Activated CD8-positive, alpha-beta memory T cell treated with anti-CD3 and anti-CD28 coated beads for 36 hours (primary cell): ENCODE data around the gene CCL20. TPM values are rescaled to one million over a fixed set of nuclear protein-coding genes. Genes with fewer than 3 reads are reported as not detected.

Experiments
- CTCF ChIA-PET: fragments of 350-600 bp; sonication (Branson Sonifier 250); formaldehyde crosslinking; loops from one replicate; lab custom pipeline; 2021; ENCODE audit warnings: antibody characterized with exemption; lab: Charles Lee
- POLR2A ChIA-PET: fragments of 350-600 bp; sonication (Branson Sonifier 250); formaldehyde crosslinking; loops from one replicate; lab custom pipeline; 2021; ENCODE audit warnings: antibody characterized with exemption; lab: Charles Lee
- total RNA-seq, 2 experiments: library from RNA; stranded (reverse); gene quantifications; one replicate each; pipeline ENCODE4 v1.2.3, GENCODE V29; 2021

CCL20 gene
- total RNA-seq: 1 to 10 TPM; 5.7 to 6.0 TPM

GRCh38 chr2:227813562-227814353 lies at the start of gene CCL20:
Gene CCL20, plus strand, starts transcription at chr2:227813842. Its CDS starts 70 bp downstream, at chr2:227813912.
- POLR2A ChIA-PET: no interaction called here
- CTCF ChIA-PET: no interaction called here

- ChIA-PET POLR2A (no interaction called here), CTCF (interaction anchor here (0.5 to 1.4 kb wide), 10 partner anchors 16 to 528 kb away, joined by 3 to 6 read pairs (median 3); no protein-coding TSS in a partner anchor)
Observed at GRCh38 chr2:227765788-227766372, 47.8 kb upstream of the CCL20 start.

- ChIA-PET POLR2A (no interaction called here), CTCF (interaction anchor here (0.6 to 1.4 kb wide), 9 partner anchors 15 to 529 kb away, joined by 3 to 6 read pairs (median 3); no protein-coding TSS in a partner anchor)
Observed at GRCh38 chr2:227766373-227766883, 47.2 kb upstream of the CCL20 start.

- ChIA-PET CTCF (interaction anchor here (1.1 kb wide), 1 partner anchor 400 kb away, joined by 3 read pairs; no protein-coding TSS in a partner anchor), POLR2A (no interaction called here)
Observed at GRCh38 chr2:227767830-227768229, 45.8 kb upstream of the CCL20 start.

- ChIA-PET CTCF (no interaction called here), POLR2A (no interaction called here)
Observed at GRCh38 chr2:227772197-227772661, 41.4 kb upstream of the CCL20 start.

GRCh38 chr2:227772932-227773331 lies 40.7 kb upstream of the CCL20 start:
- CTCF ChIA-PET: interaction anchor here (0.7 kb wide), 4 partner anchors 44 to 475 kb away, joined by 3 to 4 read pairs (median 4); partner anchors contain the start of gene MFF
- POLR2A ChIA-PET: no interaction called here

- ChIA-PET CTCF (interaction anchor here (0.8 to 1.4 kb wide), 2 partner anchors 31 to 87 kb away, joined by 3 to 4 read pairs; no protein-coding TSS in a partner anchor), POLR2A (no interaction called here)
Observed at GRCh38 chr2:227774011-227774624, 39.5 kb upstream of the CCL20 start.

GRCh38 chr2:227774895-227775842 lies 38.5 kb upstream of the CCL20 start:
- CTCF ChIA-PET: interaction anchor here (1.4 kb wide), 1 partner anchor 86 kb away, joined by 4 read pairs; no protein-coding TSS in a partner anchor

GRCh38 chr2:227780981-227781615 lies 32.5 kb upstream of the CCL20 start:
- POLR2A ChIA-PET: no interaction called here
- CTCF ChIA-PET: interaction anchor here (0.7 kb wide), 1 partner anchor 15 kb away, joined by 3 read pairs; no protein-coding TSS in a partner anchor

More at GRCh38 chr2:227774895-227775842, 38.5 kb upstream of the CCL20 start:
- POLR2A ChIA-PET: no interaction called here

GRCh38 chr2:227781841-227782240 lies 31.8 kb upstream of the CCL20 start:
- POLR2A ChIA-PET: no interaction called here
- CTCF ChIA-PET: interaction anchor here (0.7 kb wide), 1 partner anchor 16 kb away, joined by 3 read pairs; no protein-coding TSS in a partner anchor

- POLR2A ChIA-PET: no interaction called here
- CTCF ChIA-PET: interaction anchor here (0.8 to 1.0 kb wide), 2 partner anchors 9 to 10 kb away, joined by 3 read pairs; no protein-coding TSS in a partner anchor
Observed at GRCh38 chr2:227782804-227783203, 30.8 kb upstream of the CCL20 start.

GRCh38 chr2:227783404-227784138 lies 30.1 kb upstream of the CCL20 start:
- ChIA-PET CTCF (interaction anchor here (0.8 to 1.0 kb wide), 2 partner anchors 8 to 9 kb away, joined by 3 read pairs; no protein-coding TSS in a partner anchor), POLR2A (no interaction called here)

GRCh38 chr2:227785293-227785692 lies 28.3 kb upstream of the CCL20 start:
- ChIA-PET CTCF (no interaction called here), POLR2A (no interaction called here)

GRCh38 chr2:227788561-227789018 lies 25.1 kb upstream of the CCL20 start:
- ChIA-PET POLR2A (no interaction called here), CTCF (no interaction called here)

- ChIA-PET CTCF (no interaction called here), POLR2A (no interaction called here)
Observed at GRCh38 chr2:227789803-227790202, 23.8 kb upstream of the CCL20 start.

GRCh38 chr2:227793148-227793712 lies 20.4 kb upstream of the CCL20 start:
- POLR2A ChIA-PET: no interaction called here
- CTCF ChIA-PET: interaction anchor here (1.1 kb wide), 1 partner anchor 10 kb away, joined by 3 read pairs; no protein-coding TSS in a partner anchor
